Brain microvascular endothelial cell (primary cell): ENCODE measurements around the gene TIMMDC1.

Experiments used
- DNase-seq: peaks from one replicate; pipeline ENCODE4 v3.0.0-alpha.2; 2020
- H3K27ac ChIP-seq: fragments of 250-450 bp; sonication (Bioruptor Pico); 2 replicates; pipeline ENCODE4 v1.5.1; 2020; ENCODE audit warnings: mild to moderate bottlenecking, moderate library complexity
- H3K27me3 ChIP-seq: fragments of 250-450 bp; sonication (Bioruptor Pico); replicated peaks from 2 replicates; pipeline ENCODE4 v1.5.1; 2020; ENCODE audit warnings: mild to moderate bottlenecking
- H3K36me3 ChIP-seq: fragments of 250-450 bp; sonication (Bioruptor Pico); replicated peaks from 2 replicates; pipeline ENCODE4 v1.5.1; 2020; ENCODE audit warnings: mild to moderate bottlenecking
- H3K4me3 ChIP-seq: 2 replicates; pipeline ENCODE4 v1.5.1; 2011; ENCODE audit warnings: low read depth, mild to moderate bottlenecking, control low read depth, low read length, moderate library complexity
- in situ Hi-C: cut with HindIII; loops from 2 replicates; pipeline ENCODE4 v1.10.0; 2017; ENCODE audit warnings: low sequenced_read_pairs, low pct_ligation_motif_present
- TF ChIP-seq, protein P1 (sequence below): IDR thresholded peaks from 2 replicates; pipeline ENCODE4 v1.5.1; 2011; ENCODE audit warnings: low read depth, mild to moderate bottlenecking, moderate library complexity, low read length, control low read depth, inconsistent platforms; ENCODE audit errors: missing control alignments

The TIMMDC1 gene

DNA sequence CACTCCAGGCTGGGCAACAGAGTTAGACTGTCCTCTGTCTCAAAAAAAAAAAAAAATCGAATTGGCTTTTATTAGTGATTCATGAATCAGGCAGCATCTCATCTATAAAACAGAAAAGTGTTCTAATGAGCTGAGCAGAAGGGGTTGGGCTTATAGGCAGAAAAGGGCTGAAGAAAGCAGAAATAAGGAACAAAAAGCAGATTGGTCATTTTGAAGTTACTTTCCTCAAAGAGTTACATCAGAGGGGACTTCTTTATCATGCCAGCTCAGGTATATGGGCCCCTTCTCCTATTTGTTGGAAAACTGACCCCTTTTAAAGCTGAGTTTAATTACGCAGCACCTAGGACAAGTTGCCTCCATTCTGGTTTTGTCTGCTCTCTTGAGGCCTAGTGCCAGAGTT is 30.3 kb upstream of the TIMMDC1 start:
- H3K36me3 ChIP-seq: peaks cover 2% of the 10 kb centered on the region
- no peak for DNase-seq
- in situ Hi-C loops: no loop called here
- no peak overlapping the region for H3K27ac ChIP-seq
- no peaks in the 10 kb centered on the region for H3K27me3 ChIP-seq
- TF ChIP-seq, protein P1, sequence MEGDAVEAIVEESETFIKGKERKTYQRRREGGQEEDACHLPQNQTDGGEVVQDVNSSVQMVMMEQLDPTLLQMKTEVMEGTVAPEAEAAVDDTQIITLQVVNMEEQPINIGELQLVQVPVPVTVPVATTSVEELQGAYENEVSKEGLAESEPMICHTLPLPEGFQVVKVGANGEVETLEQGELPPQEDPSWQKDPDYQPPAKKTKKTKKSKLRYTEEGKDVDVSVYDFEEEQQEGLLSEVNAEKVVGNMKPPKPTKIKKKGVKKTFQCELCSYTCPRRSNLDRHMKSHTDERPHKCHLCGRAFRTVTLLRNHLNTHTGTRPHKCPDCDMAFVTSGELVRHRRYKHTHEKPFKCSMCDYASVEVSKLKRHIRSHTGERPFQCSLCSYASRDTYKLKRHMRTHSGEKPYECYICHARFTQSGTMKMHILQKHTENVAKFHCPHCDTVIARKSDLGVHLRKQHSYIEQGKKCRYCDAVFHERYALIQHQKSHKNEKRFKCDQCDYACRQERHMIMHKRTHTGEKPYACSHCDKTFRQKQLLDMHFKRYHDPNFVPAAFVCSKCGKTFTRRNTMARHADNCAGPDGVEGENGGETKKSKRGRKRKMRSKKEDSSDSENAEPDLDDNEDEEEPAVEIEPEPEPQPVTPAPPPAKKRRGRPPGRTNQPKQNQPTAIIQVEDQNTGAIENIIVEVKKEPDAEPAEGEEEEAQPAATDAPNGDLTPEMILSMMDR: no peak
- H3K4me3 ChIP-seq: peak overlapping the region; percentile 87

DNA sequence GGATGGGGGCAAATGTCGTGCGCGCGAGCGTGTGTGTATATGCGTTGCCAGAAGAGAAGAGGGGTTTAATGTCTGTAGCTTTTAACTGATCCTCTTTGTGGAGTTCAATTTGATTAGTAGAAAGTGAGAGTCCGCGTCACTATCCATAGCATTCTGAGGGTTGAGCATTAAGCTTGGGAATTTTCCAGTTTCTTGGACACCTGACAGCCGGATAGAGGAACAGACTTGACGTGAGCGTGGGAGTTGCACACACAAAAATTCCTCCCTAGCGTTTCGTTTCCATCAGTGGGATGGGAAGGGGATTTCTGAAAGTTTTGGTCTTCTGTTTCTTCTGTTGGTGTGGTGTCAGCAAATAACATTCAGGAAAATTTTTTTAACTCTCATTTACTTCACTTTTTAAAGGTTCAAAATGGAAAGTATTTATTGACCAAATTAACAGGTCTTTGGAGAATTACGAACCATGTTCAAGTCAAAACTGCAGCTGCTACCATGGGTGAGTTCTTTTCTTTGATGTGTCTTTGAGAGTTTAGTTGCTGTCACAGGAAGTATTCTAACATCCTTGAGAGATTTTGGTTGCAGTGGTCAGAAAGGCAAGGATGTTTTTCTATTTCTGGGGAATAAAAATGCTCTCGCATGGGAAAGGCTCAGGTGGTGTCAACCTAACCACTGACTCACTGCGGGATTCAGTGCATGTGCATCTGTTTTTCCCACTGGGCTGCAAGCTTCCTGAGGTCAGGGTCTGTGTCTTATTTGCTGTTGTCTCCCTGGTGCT is 28.7 kb upstream of the TIMMDC1 start:
- in situ Hi-C loops: no loop called here
- H3K27ac ChIP-seq: peak overlapping the region; percentile 46
- TF ChIP-seq, protein P1: no peak
- H3K27me3 ChIP-seq: no peaks in the 10 kb centered on the region
- H3K4me3 ChIP-seq: peak overlapping the region; percentile 87
- peak; percentile 4 for DNase-seq
- H3K36me3 ChIP-seq: peaks cover 2% of the 10 kb centered on the region

DNA sequence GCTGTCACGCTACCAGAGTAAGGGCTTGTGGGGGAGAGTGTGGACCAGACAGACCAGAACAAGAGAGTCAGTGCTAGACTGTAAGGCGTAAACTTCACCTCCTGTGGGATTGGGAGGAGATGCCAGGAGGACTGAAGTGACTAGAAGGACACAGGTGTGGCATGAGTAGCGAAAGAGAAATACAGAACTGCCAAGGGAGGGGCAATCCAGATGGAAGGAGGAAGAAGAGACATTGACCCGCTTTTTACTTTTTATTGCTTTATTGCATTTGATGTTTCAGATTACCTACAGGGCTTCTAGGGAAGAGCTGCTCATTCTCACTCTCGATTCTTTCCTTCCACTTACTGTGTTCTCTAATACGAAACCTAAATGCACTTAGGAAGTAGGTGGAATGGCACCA is 27.5 kb upstream of the TIMMDC1 start:
- Histone ChIP-seq H3K4me3 (no peak overlapping the region), H3K27me3 (no peaks in the 10 kb centered on the region)
- TF ChIP-seq, protein P1: no peak

DNA sequence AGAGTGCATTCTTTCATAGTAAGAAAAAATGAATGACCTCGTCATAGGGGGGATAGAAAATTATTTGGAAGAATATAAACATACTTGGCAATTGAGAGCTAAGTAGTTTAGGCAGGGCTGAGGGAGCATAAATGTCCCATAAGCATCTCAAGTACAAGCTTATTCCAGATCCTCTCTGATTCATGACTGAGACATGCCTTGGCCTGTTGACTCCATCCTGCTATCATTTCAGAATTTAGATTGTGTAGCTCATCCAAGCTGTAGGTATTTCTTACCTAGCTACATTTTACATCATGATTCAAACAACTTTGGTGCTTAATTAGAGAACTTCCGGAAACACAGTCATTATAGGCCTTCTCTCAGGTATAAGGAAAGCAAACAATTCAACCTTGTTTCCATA is 17.3 kb upstream of the TIMMDC1 start:
- Histone ChIP-seq H3K27ac (no peak overlapping the region), H3K4me3 (no peak overlapping the region), H3K36me3 (peaks cover 12% of the 10 kb centered on the region), H3K27me3 (no peaks in the 10 kb centered on the region)
- in situ Hi-C loops: no loop called here
- DNase-seq: no peak
- TF ChIP-seq, protein P1: no peak

More for the DNA sequence above, 27.5 kb upstream of the TIMMDC1 start:
- in situ Hi-C loops: no loop called here
- no peak overlapping the region for H3K27ac ChIP-seq
- peaks cover 2% of the 10 kb centered on the region for H3K36me3 ChIP-seq
- DNase-seq: no peak

DNA sequence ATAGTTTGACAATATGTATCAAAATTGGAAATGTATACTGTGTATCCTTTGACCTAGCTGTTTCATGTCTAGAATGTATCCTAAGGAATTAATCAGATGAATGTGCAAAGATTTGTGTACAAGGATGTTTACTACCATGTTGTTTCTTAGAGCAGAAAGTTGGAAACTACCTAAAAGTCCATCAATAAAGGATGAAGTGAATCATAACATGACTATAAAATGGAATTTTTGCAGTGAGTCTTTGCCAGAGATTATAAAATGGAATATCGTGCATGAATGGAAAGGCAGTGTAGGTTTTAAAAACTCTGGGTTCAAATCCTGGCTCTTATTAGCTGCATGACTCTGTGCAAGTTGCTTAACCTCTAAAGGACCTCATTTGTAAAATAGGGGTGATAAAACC is 15.2 kb upstream of the TIMMDC1 start:
- no peak for DNase-seq
- H3K27me3 ChIP-seq: no peaks in the 10 kb centered on the region
- in situ Hi-C loops: no loop called here
- H3K36me3 ChIP-seq: peaks cover 14% of the 10 kb centered on the region
- TF ChIP-seq, protein P1: no peak
- no peak overlapping the region for H3K27ac ChIP-seq
- no peak overlapping the region for H3K4me3 ChIP-seq

DNA sequence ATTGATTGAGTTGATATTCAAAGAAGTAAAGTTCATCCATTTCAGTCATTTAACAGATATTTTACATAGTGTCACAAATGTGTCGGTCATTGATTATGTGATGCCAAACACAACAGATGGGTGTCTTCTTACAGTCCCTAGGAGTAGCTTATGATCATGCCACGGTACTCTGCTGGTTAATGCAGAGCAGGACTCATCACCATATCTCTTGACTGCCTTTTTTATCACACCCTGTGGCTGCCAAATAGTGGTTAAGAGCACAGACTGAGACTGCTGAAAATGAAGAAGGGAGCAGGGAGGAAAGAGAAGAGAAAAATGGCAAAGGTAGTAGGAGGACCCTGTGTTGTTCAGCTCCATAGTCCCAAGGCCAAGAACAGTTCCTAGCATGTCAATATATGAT is 12.8 kb upstream of the TIMMDC1 start:
- Histone ChIP-seq H3K27ac (no peak overlapping the region), H3K4me3 (no peak overlapping the region), H3K36me3 (peaks cover 14% of the 10 kb centered on the region), H3K27me3 (no peaks in the 10 kb centered on the region)
- TF ChIP-seq, protein P1: no peak
- in situ Hi-C loops: no loop called here
- DNase-seq: no peak
